K562 (cell line): ENCODE measurements around the gene HRH3. TPM values are rescaled to one million over a fixed set of nuclear protein-coding genes. Genes with fewer than 3 reads are reported as not detected.

Experiments used
- BHLHE40 ChIP-seq: IDR thresholded peaks from 2 replicates; pipeline ENCODE4 v1.6.1; 2011; ENCODE audit warnings: low read length, improper control_type of control experiment
- FOXK2 ChIP-seq, 2 experiments: fragments of 450-650 bp; IDR thresholded peaks in 1 of 2; conservative IDR thresholded peaks in 1 of 2; 2 replicates each; pipeline ENCODE4 v1.6.1; 2016; ENCODE audit warnings: low read depth in 2 of 2, mild to moderate bottlenecking in 1 of 2
- GABPA ChIP-seq: fragments of 200-800 bp; sonication (Bioruptor generic); conservative IDR thresholded peaks from 2 replicates; pipeline ENCODE4 v1.6.1; 2016; ENCODE audit warnings: low read depth, missing genetic modification characterization, missing compliant biosample characterization
- SMARCB1 ChIP-seq: IDR thresholded peaks from 2 replicates; pipeline ENCODE4 v1.6.1; 2011; ENCODE audit warnings: improper control_type of control experiment, low read depth; ENCODE audit not compliant: insufficient read length
- ZNF217 ChIP-seq: sonication (generic); formaldehyde crosslinking; IDR thresholded peaks from 2 replicates; pipeline ENCODE4 v1.8.0; 2022; ENCODE audit warnings: mild to moderate bottlenecking, missing genetic modification reagents
- ZNF584 ChIP-seq: fragments of 200-800 bp; sonication (Bioruptor generic); IDR thresholded peaks from 2 replicates; pipeline ENCODE4 v1.6.1; 2016; ENCODE audit warnings: low read depth, mild to moderate bottlenecking, missing genetic modification characterization, missing compliant biosample characterization
- polyA plus RNA-seq, 8 experiments: library from polyadenylated mRNA; depleted of rRNA in 4 of 8; stranded (reverse) in 5 of 8; unstranded in 3 of 8; fragments of >200 nt; fragmentation: Nextera tagmentation in 2 of 8; fragmentation: Illumina TruSeq in 1 of 8; extraction: Ambion mirVana in 2 of 8; extraction: Trizol in 1 of 8; gene quantifications; 2 replicates each; pipeline versions ENCODE4 v1.2.1 to v1.2.3, GENCODE V29; 2011 to 2014; ENCODE audit warnings: inconsistent platforms in 1 of 8, missing spikeins in 1 of 8
- total RNA-seq, 7 experiments: library from RNA; depleted of rRNA in 6 of 7; stranded (reverse); fragments of >200 nt in 6 of 7; fragmentation: Illumina TruSeq in 2 of 7; extraction: Trizol in 2 of 7; gene quantifications; 2 replicates each; pipeline versions ENCODE4 v1.2.1 to v1.2.3, GENCODE V29; 2011 to 2021; ENCODE audit warnings: low replicate concordance in 1 of 7
- TF ChIP-seq, protein P1 (sequence below): fragments of 250-450 bp; sonication (Bioruptor Pico); IDR thresholded peaks from 2 replicates; pipeline ENCODE4 v1.8.0; 2022; ENCODE audit warnings: inconsistent platforms, mild to moderate bottlenecking, moderate library complexity, borderline replicate concordance
- TF ChIP-seq, protein P2 (sequence below): fragments of 200-800 bp; sonication (Bioruptor generic); IDR thresholded peaks from 2 replicates; pipeline ENCODE4 v1.6.1; 2017; ENCODE audit warnings: missing genetic modification characterization, missing compliant biosample characterization
- TF ChIP-seq, protein P3 (sequence below): fragments of 450-650 bp; formaldehyde crosslinking; IDR thresholded peaks from 2 replicates; pipeline ENCODE4 v1.4.0; 2022; ENCODE audit warnings: missing genetic modification characterization
- TF ChIP-seq, protein P4 (sequence below), 2 experiments: fragments of 450-650 bp; IDR thresholded peaks; 2 replicates each; pipeline ENCODE4 v1.6.1; 2016; ENCODE audit warnings: mild to moderate bottlenecking in 2 of 2, borderline replicate concordance in 1 of 2, low read depth in 1 of 2, moderate library complexity in 1 of 2
- TF ChIP-seq, protein P5 (sequence below): sonication (generic); IDR thresholded peaks from 2 replicates; pipeline ENCODE4 v1.6.1; 2016

HRH3 gene
- total and polyA plus RNA-seq, 9 of the 15 experiments (the other 6 are each of a cell fraction or from before 2014, with no cell fraction given): not detected

DNA sequence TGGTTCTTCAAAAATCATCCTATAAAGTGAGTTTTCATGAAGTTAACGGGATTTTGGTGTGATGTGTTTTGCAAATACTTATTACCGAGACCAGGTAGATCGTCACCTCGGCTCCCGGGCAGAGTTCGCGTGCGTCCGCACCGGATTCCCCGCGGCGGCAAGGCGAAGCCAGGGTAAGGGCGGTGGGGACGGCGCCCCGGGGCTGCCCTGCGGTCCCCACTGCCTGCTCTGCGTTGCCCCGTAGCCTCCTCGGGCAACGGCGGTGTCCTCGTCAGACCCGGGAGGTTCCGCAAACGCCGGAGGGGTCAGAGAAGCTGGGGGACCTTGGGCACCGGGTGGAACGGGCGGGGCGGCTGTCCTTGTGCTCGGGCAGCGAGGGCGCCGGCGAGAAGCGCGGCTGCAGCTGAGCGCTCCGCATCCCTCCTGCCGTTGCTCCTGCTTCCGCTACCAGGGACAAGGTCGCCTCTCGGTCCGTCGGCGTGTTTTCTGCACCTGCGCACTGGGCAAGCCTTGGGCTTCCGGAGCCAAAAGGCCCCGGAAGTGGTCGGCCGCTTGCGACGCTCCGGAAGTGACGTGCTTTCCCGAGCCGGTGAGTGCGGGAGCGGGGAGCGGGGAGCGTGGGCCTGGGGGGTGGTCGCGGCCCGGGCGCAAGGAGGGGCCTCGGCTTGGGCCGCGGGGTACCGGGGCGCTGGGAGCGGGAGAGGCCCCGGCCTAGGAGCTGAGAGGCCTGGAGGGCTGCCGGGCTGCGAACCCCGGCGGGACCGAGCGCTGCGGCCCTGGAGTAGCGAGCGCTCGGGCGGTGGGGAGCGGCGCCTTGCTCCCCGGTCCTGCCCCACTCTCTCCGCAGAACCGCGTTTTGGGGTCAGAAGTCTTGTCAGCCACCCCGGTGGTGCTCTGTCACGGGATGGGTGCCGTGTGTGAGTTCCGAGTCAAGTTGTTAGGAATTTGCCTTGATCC, 37.3 kb downstream of the HRH3 start, which contains the start of gene MTG2 (continued):
- TF ChIP-seq, protein P1, sequence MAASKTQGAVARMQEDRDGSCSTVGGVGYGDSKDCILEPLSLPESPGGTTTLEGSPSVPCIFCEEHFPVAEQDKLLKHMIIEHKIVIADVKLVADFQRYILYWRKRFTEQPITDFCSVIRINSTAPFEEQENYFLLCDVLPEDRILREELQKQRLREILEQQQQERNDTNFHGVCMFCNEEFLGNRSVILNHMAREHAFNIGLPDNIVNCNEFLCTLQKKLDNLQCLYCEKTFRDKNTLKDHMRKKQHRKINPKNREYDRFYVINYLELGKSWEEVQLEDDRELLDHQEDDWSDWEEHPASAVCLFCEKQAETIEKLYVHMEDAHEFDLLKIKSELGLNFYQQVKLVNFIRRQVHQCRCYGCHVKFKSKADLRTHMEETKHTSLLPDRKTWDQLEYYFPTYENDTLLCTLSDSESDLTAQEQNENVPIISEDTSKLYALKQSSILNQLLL (CRISPR knock-in tag): no peak
- TF ChIP-seq SMARCB1 (no peak), ZNF584 (CRISPR knock-in tag) (no peak), FOXK2 (conservative IDR thresholded peaks at IDR 0.05 in 1 of 2, IDR thresholded peaks at IDR 0.05 in 1 of 2; ENCODE audit: low read depth in 2 of 2) (peak; percentile 73 to 89), GABPA (peak; percentile 99), BHLHE40 (peak; percentile 21; the same call in 1 of the 2 replicates), ZNF217 (CRISPR knock-in tag) (no peak)
- TF ChIP-seq, protein P2, sequence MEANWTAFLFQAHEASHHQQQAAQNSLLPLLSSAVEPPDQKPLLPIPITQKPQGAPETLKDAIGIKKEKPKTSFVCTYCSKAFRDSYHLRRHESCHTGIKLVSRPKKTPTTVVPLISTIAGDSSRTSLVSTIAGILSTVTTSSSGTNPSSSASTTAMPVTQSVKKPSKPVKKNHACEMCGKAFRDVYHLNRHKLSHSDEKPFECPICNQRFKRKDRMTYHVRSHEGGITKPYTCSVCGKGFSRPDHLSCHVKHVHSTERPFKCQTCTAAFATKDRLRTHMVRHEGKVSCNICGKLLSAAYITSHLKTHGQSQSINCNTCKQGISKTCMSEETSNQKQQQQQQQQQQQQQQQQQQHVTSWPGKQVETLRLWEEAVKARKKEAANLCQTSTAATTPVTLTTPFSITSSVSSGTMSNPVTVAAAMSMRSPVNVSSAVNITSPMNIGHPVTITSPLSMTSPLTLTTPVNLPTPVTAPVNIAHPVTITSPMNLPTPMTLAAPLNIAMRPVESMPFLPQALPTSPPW (CRISPR knock-in tag): peak; percentile 77
- TF ChIP-seq, protein P3, sequence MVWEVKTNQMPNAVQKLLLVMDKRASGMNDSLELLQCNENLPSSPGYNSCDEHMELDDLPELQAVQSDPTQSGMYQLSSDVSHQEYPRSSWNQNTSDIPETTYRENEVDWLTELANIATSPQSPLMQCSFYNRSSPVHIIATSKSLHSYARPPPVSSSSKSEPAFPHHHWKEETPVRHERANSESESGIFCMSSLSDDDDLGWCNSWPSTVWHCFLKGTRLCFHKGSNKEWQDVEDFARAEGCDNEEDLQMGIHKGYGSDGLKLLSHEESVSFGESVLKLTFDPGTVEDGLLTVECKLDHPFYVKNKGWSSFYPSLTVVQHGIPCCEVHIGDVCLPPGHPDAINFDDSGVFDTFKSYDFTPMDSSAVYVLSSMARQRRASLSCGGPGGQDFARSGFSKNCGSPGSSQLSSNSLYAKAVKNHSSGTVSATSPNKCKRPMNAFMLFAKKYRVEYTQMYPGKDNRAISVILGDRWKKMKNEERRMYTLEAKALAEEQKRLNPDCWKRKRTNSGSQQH: 0 out of 2 replicates have a peak, but pooled peaks have one; percentile 32
- TF ChIP-seq, protein P4, sequence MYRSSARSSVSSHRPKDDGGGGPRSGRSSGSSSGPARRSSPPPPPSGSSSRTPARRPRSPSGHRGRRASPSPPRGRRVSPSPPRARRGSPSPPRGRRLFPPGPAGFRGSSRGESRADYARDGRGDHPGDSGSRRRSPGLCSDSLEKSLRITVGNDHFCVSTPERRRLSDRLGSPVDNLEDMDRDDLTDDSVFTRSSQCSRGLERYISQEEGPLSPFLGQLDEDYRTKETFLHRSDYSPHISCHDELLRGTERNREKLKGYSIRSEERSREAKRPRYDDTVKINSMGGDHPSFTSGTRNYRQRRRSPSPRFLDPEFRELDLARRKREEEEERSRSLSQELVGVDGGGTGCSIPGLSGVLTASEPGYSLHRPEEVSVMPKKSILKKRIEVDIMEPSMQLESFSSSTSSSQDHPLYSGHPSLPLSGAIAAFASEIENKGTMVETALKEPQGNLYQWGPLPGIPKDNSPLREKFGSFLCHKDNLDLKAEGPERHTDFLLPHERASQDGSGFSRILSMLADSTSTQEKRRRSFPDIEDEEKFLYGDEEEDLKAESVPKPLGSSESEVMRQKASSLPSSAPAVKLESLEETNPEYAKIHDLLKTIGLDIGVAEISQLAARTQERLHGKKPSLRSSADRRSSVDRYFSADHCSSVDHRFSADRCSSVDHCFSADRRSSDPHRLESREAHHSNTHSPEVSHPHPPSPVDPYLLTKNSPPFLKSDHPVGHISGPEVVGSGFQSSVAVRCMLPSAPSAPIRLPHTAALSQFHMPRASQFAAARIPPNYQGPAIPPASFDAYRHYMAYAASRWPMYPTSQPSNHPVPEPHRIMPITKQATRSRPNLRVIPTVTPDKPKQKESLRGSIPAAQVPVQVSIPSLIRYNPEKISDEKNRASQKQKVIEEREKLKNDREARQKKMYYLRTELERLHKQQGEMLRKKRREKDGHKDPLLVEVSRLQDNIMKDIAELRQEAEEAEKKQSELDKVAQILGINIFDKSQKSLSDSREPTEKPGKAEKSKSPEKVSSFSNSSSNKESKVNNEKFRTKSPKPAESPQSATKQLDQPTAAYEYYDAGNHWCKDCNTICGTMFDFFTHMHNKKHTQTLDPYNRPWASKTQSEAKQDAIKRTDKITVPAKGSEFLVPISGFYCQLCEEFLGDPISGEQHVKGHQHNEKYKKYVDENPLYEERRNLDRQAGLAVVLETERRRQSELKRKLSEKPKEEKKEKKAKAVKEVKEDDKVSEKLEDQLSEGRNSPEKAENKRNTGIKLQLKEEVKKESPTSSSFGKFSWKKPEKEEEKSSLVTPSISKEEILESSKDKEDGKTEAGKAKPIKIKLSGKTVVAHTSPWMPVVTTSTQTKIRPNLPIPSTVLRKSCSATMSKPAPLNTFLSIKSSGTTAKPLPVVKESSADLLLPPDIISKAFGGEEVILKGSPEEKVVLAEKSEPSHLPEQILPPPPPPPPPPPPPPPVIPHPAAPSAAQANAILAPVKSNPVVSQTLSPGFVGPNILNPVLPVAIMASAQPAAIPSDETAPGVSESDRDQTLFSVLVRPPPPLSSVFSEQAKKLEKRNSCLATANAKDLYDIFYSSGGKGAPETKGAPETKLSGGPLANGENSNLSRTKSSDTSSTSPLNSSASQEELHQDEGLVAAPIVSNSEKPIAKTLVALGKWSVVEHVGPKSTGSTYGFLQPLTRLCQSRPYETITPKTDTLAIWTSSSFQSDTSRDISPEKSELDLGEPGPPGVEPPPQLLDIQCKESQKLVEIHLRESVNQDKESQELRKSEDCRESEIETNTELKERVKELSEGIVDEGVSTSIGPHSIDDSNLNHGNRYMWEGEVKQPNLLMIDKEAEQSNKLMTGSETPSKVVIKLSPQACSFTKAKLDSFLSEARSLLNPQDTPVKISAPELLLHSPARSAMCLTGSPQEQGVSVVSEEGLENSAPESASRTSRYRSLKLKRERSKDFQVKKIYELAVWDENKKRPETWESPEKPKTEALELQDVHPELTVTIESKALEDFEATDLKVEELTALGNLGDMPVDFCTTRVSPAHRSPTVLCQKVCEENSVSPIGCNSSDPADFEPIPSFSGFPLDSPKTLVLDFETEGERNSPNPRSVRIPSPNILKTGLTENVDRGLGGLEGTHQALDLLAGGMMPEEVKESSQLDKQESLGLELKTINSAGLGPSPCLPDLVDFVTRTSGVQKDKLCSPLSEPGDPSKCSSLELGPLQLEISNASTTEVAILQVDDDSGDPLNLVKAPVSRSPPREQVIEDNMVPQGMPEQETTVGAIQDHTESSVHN (IDR thresholded peaks at IDR 0.05; ENCODE audit: borderline replicate concordance in 1 of 2, low read depth in 1 of 2): no peak
- TF ChIP-seq, protein P5, sequence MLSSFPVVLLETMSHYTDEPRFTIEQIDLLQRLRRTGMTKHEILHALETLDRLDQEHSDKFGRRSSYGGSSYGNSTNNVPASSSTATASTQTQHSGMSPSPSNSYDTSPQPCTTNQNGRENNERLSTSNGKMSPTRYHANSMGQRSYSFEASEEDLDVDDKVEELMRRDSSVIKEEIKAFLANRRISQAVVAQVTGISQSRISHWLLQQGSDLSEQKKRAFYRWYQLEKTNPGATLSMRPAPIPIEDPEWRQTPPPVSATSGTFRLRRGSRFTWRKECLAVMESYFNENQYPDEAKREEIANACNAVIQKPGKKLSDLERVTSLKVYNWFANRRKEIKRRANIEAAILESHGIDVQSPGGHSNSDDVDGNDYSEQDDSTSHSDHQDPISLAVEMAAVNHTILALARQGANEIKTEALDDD: no peak
